D721Med (cell line): ENCODE data around the gene TMEFF1.

Source experiments
- DNase-seq: peaks from one replicate; pipeline ENCODE4 v3.0.0; 2011; ENCODE audit warnings: low spot score; ENCODE audit not compliant: insufficient read length
- FAIRE-seq: peaks from 2 replicates; lab custom pipeline; 2011; peaks lifted over from hg19 to GRCh38; lab: Jason Lieb, UNC
- CTCF ChIP-seq: IDR thresholded peaks from 2 replicates; pipeline ENCODE4 v1.5.1; 2012; ENCODE audit warnings: mild to moderate bottlenecking, control low read depth; ENCODE audit not compliant: insufficient read depth; ENCODE audit errors: missing control alignments

TMEFF1 gene

GRCh38 chr9:100581661-100582060, 108.7 kb downstream of the TMEFF1 start:
- DNase-seq (no peak), FAIRE-seq (no peak)
- no peak for TF ChIP-seq CTCF

GRCh38 chr9:100583014-100583802, 110.3 kb downstream of the TMEFF1 start:
- FAIRE-seq (no peak), DNase-seq (no peak)
- no peak for TF ChIP-seq CTCF

GRCh38 chr9:100584951-100585350, 112.0 kb downstream of the TMEFF1 start:
- no peak for DNase-seq
- FAIRE-seq, result no peak
- TF ChIP-seq CTCF, result no peak

GRCh38 chr9:100586093-100586492, 113.1 kb downstream of the TMEFF1 start:
- FAIRE-seq (no peak), DNase-seq (no peak)
- TF ChIP-seq CTCF, result no peak

GRCh38 chr9:100587375-100587774, 114.4 kb downstream of the TMEFF1 start:
- FAIRE-seq (no peak), DNase-seq (no peak)
- no peak for TF ChIP-seq CTCF

GRCh38 chr9:100589582-100589981, 116.6 kb downstream of the TMEFF1 start:
- no peak for TF ChIP-seq CTCF
- FAIRE-seq (no peak), DNase-seq (no peak)

- DNase-seq, result no peak
- no peak for FAIRE-seq
These were observed 117.5 kb downstream of the TMEFF1 start for GRCh38 chr9:100590481-100590880.

More at GRCh38 chr9:100590481-100590880, 117.5 kb downstream of the TMEFF1 start:
- TF ChIP-seq CTCF, result no peak
